Right ventricle myocardium superior (tissue), 1 donor: ENCODE data around the gene UGGT2. TPM values are rescaled to one million over a fixed set of nuclear protein-coding genes. Genes with fewer than 3 reads are reported as not detected.

Source experiments
- ATAC-seq: fragments of 200-7000 bp; cut with Tn5 transposase; one replicate; pipeline ENCODE4 v1.9.1; 2020; ENCODE audit warnings: mild to moderate bottlenecking; ENCODE audit not compliant: poor library complexity
- DNase-seq: peaks from one replicate; pipeline ENCODE4 v3.0.0-alpha.2; 2020
- intact Hi-C: fragments of 100-400 bp; cut with DNase I; formaldehyde crosslinking; loops from one replicate; pipeline ENCODE4 v1.11.2; 2022
- long read RNA-seq: library from polyadenylated mRNA; unstranded; transcript quantifications from one replicate; pipeline ENCODE4 v2.0.0, GENCODE V29; 2021
- total RNA-seq: library from RNA; stranded (reverse); fragmentation: NEBNext Ultra II Directional; extraction: Animal tissue kit (Norgen Biotek cat#: 25700); gene quantifications from one replicate; pipeline ENCODE4 v1.2.1, GENCODE V29; 2021
- donor health status: DM: no; HTN: yes; CAD: no; lungs with severe emphysema.

The UGGT2 gene, protein sequence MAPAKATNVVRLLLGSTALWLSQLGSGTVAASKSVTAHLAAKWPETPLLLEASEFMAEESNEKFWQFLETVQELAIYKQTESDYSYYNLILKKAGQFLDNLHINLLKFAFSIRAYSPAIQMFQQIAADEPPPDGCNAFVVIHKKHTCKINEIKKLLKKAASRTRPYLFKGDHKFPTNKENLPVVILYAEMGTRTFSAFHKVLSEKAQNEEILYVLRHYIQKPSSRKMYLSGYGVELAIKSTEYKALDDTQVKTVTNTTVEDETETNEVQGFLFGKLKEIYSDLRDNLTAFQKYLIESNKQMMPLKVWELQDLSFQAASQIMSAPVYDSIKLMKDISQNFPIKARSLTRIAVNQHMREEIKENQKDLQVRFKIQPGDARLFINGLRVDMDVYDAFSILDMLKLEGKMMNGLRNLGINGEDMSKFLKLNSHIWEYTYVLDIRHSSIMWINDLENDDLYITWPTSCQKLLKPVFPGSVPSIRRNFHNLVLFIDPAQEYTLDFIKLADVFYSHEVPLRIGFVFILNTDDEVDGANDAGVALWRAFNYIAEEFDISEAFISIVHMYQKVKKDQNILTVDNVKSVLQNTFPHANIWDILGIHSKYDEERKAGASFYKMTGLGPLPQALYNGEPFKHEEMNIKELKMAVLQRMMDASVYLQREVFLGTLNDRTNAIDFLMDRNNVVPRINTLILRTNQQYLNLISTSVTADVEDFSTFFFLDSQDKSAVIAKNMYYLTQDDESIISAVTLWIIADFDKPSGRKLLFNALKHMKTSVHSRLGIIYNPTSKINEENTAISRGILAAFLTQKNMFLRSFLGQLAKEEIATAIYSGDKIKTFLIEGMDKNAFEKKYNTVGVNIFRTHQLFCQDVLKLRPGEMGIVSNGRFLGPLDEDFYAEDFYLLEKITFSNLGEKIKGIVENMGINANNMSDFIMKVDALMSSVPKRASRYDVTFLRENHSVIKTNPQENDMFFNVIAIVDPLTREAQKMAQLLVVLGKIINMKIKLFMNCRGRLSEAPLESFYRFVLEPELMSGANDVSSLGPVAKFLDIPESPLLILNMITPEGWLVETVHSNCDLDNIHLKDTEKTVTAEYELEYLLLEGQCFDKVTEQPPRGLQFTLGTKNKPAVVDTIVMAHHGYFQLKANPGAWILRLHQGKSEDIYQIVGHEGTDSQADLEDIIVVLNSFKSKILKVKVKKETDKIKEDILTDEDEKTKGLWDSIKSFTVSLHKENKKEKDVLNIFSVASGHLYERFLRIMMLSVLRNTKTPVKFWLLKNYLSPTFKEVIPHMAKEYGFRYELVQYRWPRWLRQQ (N-terminal part only)
- total RNA-seq = 8.6 TPM
- long read RNA-seq, partial matches to known transcripts = 1 of 1 reads
- long read RNA-seq, other reads (novel, unspliced or antisense) = 0 of 1 reads

DNA sequence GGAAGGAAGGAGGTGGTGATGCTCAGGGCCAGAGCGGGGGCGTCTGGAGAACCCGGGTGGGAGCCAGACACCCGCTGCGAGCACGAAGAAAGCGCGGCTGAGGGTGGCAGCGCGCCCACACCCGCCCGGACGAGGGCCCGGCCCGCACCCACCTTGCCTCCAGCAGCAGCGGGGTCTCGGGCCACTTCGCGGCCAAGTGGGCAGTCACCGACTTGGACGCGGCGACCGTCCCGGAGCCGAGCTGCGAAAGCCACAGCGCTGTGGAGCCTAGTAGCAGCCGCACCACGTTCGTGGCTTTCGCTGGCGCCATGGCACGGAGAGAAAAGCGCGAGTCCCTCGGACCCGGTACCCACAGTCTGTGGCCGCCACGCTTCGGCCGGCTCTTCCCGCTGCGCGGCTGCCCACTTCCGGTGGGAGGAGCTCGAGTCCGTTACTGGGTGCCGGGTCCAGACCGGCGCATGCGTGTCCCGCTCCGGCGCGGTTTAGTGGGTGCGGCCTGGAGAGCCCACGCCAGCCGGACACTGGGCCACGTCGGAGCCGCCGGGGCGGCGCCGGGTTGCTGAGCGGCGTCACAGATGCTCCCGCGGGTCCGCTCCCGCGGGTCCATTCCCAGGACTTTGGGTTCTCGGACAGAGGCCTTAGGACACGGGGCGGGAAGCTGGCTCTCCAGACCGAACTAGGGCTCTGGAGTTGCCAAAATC is at the start of gene UGGT2:
TSS of gene UGGT2 (minus strand) at position 399 of the 701 bp plus-strand sequence. CDS start at position 310, 89 bp downstream.
- ATAC-seq (peak; percentile 100), DNase-seq (peak; percentile 98)
- intact Hi-C loops = no loop called here

DNA sequence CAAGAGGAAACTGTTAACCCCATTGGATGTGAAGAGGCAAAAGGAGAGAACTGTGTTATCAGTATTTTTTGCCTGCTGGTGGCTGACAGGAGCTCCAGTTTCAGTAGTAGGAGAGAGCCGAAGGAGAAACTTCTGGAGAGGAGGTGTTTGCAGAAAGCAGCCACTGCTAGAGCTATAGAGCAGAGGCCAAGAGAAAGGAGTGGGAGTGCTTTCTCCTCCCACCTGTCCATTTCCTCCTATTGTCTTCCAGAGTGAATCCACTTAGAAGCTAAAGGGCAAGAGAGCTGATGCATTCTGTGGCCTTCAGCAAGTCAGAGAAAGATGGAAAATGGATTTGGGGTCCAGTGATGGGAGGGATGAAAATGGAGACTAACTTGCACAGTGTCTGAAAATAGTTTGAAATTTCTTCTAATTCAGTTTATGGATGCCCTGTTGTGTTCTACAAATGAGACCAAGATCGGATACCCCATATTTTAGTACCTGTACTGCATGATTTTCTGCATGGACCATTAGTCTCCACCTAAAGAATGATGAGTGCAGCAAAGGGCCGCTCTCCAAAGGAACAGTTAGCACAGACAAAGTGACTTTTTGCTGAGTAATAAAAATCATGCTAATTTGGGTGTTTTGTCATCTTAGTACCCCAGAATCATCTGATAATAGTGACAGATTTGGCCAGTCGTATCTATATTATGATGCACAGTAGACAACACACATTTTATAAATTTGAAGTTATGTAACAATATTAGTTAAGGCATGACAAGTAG is 47.4 kb upstream of the UGGT2 start:
- intact Hi-C loops = no loop called here
- DNase-seq (no peak), ATAC-seq (no peak)

DNA sequence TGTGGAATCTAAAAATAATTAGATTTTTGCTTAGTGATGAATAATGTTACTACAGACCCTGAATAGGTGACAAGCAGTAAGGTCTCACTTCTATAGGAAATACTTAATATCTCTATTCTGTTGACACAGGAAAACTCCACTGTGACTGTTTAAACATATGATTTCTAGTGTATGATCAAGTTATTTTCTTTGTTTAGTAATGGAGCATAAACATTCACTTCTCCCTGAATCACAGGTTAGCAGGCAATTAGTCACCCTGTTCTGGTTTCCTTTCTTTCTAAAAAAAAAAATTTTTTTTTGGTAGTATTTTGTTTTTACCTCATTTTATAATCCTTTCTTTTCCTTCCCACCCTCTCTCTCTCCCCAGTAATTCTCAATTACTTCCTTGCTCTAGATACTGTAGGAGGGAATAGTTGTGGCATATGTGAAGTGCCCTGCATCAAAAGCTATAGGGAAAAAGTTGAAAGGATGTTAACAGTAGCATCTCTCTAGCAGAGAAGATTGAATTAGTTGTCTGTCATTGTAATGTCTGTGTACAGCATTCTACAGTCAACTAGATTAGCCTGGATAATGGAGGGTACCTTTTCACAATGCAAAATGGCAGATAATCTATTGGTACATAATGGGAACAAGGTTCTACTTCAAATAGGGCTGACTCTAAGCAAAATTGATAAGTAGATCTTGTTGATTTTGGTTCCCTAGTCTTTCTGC is 40.2 kb upstream of the UGGT2 start:
- no peak for ATAC-seq

DNA sequence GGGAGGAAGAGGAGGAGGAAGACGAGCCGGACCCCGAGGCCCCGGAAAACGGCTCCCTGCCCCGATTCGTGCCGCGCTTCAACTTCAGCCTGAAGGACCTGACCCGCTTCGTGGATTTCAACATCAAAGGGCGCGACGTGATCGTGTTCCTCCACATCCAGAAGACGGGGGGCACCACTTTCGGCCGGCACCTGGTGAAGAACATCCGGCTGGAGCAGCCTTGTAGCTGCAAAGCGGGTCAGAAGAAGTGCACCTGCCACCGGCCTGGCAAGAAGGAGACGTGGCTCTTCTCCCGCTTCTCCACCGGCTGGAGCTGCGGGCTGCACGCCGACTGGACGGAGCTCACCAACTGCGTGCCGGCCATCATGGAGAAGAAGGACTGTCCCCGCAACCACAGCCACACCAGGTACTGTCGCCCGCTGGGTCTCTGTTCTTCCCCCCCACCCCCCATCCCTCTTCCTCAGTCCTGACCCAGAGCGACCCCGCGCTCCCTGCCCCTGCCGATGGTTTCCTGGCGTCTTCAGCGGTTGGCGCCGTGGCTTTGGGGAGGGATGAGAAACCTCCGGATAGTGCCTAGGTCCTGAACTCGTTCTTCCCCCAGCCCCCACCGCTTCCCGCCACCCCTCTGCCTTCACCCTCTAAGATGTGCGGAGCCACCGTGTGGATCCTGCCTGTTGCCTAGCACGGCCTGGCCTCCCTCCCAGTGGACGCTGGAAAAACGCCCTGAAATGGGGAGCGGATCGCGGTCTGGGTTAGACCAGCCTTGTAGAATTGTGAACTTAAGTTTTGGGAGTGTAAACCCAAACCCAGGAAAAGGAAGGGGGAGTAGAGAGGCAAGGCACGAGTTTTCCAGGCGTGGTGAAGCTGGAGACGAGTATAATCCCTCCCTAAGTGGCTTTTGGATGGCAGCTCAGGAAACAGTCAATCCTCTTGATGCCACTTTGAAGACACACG is 38.2 kb upstream of the UGGT2 start:
- DNase-seq (peak; percentile 45), ATAC-seq (peak; percentile 67)
- intact Hi-C loops = no loop called here

More for the DNA sequence above, 40.2 kb upstream of the UGGT2 start:
- intact Hi-C loops = no loop called here
- no peak for DNase-seq

DNA sequence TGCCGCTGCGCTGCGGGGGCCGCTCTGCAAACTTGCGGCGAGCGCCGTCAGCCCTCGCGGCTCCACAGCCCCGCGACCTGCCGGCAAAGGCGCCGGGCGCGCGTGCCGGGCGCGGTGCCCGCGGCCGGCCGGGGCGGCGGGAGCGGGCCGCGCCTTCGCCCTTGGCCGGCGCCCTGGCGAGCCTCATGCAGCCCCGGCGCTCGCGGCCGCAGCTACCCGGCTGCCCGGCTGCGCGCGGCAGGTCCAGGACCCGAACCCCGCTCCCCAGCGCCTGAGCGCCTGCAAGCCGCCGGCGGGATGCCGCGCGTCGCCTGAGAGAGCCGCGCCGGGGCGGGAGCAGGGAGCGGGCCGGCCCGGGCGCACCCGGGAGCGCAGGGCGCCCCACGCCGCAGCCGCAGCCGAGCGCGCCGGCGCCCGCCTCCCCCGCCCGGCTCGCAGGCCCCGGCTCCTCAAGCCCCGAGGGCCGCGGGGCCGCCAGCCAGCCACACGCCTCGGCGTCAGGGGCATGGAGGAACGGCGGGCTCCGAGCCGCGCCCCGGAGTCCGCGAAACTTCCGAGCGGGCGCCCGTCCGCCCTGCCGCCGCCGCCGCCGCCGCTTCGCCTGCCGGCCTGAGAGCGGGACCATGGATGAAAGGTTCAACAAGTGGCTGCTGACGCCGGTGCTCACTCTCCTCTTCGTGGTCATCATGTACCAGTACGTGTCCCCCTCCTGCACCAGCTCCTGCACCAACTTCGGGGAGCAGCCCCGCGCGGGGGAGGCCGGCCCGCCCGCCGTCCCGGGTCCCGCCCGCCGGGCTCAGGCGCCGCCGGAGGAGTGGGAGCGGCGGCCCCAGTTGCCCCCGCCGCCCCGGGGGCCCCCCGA is 37.3 kb upstream of the UGGT2 start:
- DNase-seq = no peak

DNA sequence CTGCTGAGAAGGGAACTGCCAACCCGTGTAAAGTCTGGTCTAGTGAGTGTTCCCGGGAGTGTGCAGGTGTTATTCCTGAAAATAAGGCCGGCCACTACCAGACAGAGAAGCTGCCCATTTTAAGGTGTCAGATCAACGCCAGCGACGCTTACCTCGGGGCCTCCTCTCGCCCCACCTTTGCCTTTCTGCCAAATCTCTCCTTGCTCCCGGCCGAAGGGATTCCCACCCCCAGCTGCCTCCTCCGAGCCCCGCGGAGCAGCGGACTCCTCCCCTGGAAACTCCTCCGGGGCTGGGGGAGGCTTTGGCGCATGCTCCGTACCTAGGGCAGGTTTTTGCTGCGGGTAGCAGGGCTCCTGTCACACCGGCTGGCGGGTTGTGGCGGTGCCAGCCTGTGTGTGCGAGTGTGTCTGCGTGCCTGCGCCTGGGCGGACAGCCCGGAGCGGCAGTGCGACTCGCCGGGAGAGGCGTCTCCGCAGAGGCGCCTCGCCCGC is 36.6 kb upstream of the UGGT2 start, which contains the start of gene HS6ST3:
TSS of gene HS6ST3 (plus strand) at position 359 of the 491 bp plus-strand sequence.
- DNase-seq (peak; percentile 54), ATAC-seq (peak; percentile 85)
- intact Hi-C loops = no loop called here

More for the DNA sequence above, 37.3 kb upstream of the UGGT2 start:
- intact Hi-C loops = no loop called here
- ATAC-seq = peak; percentile 12

DNA sequence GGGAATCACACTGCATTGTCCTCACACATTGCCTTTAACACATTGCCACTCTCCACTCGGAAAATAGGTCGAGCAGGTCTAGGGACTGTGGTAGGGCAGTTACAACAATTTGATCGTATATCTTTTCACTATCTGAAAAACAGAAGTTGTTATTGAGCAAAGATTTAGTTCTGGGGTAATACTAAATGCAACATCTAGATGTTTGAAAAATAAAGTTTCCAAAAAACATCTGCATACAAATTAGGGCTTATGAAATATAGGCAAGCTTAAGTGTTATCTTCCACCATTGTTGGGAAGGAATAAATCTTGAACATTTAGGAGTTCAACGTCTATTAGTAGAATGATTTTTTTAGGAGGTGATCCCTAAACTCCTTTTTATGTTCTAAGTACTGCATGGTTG is 35.9 kb upstream of the UGGT2 start:
- no peak for ATAC-seq

DNA sequence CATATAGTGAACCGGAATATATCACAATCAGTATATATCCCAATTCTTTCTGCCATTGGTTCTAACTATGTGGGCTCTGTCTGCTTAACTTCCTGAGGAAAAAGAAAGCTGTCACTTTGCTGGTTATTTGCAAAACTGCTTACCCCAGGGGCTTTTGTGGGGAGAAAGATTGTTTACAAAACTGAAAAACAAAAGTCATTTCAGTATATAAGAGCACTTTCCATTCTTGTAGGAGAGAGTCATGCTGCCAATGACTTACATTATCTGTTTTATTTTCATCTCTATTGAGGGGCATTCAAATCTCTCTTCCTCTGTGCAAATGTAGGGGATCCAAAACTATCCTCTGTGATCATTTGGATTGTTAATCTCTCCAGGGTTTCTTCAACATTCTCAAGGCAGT is 33.5 kb upstream of the UGGT2 start:
- ATAC-seq (no peak), DNase-seq (no peak)
- intact Hi-C loops = no loop called here

More for the DNA sequence above, 35.9 kb upstream of the UGGT2 start:
- no peak for DNase-seq
- intact Hi-C loops = no loop called here

DNA sequence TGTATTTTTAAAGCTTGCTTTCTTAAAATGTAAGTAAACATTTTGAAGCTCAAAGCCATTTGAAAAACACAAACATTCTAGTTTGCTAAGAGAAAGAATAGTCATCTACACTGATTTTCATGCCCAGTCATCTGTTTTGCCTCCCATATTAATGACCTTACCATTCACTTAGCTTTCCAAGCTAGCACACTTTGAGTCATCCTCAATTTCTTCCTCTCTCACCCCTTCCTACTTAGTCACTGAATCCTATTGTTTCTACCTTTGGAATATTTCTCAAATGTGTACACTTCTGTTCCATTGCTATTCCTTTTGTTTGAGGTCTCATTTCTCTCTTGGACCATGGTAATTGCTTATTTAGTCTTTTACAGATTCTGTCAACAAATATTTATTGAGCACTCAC is 29.4 kb upstream of the UGGT2 start:
- no peak for ATAC-seq

DNA sequence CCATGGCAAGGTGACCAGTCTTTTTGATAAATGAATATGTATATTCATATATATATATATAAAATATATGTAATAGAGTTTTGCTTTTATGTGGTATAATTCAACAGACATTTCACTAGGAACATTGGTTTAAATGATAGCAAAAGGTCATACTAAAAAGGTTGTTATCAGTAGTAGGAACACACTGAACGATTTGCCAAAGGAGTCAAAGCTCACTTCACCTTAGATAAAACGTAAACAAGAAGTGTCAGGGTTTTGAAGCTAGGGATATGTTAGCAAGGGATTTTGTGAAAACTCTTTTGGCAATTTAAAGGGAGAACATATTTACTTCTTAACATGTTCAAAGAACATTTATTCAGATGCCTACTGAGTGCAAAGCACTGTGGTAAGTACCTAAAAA is 28.7 kb upstream of the UGGT2 start:
- DNase-seq (no peak), ATAC-seq (no peak)
- intact Hi-C loops = no loop called here

More for the DNA sequence above, 29.4 kb upstream of the UGGT2 start:
- intact Hi-C loops = no loop called here
- DNase-seq = no peak

DNA sequence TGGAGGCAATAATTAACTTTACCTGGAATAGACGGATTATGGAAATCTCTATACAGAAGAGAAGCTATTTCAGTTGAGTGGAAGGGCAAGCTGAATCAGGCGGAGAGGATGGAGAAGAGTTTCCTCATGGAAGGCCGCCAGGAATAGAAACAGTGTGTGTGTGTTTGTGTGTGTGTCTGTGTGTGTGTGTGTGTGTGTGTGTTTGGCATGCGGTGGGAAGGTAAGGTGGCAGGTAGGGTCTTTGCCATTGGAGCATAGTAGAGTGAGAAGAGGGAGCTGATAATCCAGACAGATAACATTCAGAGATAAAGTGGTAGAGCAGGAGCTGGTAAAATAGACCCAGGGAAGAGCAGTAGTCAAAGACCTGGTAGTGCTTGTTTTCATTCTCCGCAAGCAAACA is 27.5 kb upstream of the UGGT2 start:
- DNase-seq (no peak), ATAC-seq (no peak)
- intact Hi-C loops = no loop called here

DNA sequence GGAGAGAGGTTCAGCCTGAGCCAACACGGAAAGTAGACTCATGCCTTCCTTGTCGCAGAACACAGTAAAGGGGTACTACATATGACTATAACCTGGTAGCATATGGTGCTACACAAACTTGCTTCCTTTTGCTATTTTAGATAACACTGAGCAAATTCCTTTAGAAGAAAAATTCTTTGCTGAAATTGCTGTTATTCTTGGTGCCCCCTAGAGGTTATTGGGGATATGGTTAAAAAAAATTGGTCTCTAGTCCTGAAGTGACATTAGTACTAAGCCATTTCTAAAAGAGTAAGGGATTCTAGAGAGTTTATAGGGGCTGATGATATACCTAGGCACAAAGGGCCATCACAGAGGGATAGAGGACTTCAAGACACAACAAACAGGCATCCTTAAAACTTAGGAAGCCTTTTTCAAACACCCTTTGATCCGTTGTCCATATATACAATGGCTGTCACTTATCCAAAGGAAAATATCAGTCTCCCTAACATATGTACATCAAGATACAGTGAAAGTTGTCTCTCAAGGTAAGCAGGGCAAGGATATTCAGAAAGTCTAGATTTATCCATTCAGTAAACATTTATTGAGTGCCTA is 22.8 kb upstream of the UGGT2 start:
- DNase-seq = no peak
- ATAC-seq = no peak
- intact Hi-C loops = no loop called here

DNA sequence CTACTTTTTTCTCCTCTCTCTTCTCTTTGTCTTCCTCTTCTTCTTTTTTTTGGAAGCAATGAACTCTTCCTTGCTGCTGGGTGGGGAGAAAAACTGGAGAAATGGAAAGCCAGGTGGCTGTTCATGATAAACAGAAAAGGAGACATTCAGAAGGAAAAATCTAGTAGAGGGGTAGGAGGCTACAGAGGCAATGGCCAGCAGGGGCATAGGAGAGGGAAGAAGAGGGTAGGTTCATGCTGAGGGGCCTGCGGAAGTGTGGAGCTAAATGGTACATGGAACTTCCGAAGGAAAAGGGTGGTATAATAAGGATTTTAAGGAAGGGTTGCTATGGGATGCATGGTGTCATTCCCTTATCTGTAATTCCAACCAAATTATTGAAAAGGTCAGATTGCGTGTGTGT is 19.2 kb upstream of the UGGT2 start:
- ATAC-seq (no peak), DNase-seq (no peak)
- intact Hi-C loops = no loop called here

DNA sequence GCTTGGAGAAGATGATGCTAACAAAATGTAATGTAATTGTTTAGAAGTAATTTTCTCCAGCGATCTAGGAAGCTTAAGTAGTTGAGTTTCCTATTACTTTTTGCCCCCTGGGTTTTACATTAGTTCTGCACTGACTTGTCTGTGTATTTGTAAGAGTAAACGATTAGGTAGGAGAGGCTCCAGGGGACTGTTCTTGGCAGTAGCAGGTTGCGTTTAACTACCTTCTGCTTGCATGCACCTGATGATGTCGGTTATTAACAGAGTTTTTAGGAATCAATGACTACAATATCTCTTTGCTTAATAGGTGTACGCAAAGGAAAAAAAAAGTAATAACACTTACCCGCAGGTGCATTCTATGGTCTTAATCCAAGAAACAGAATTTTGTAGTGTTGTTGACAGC is 18.3 kb upstream of the UGGT2 start:
- DNase-seq = no peak
- no peak for ATAC-seq
- intact Hi-C loops = no loop called here
